Common myeloid progenitor, CD34-positive (primary cell): ENCODE measurements around the gene RDX.
"Not testable (repeated sequence)": the region's sequence is repeated elsewhere in the genome, so short reads cannot be mapped to it uniquely, and the experiment has no call there.

ENCODE experiments used
- CTCF ChIA-PET: fragments of 350-600 bp; sonication (Branson Sonifier 250); formaldehyde crosslinking; loops from one replicate; lab custom pipeline; 2021; ENCODE audit warnings: antibody characterized with exemption; lab: Charles Lee
- POLR2A ChIA-PET: fragments of 350-600 bp; sonication (Branson Sonifier 250); formaldehyde crosslinking; loops from one replicate; lab custom pipeline; 2021; ENCODE audit warnings: antibody characterized with exemption; lab: Charles Lee
- DNase-seq, 3 donors: peaks; one replicate each; pipeline versions ENCODE4 v3.0.0 to v3.0.0-alpha.2; 2013
- H3K27ac ChIP-seq, 2 experiments: 1 replicate in 1 of 2; 2 replicates in 1 of 2; pipeline ENCODE4 v1.7.0; 2013; ENCODE audit warnings: inconsistent platforms in 2 of 2, low read length in 2 of 2, mild to moderate bottlenecking in 2 of 2, low read depth in 1 of 2, moderate library complexity in 1 of 2; ENCODE audit not compliant: severe bottlenecking in 2 of 2, insufficient read depth in 1 of 2, poor library complexity in 1 of 2
- H3K27me3 ChIP-seq, 5 experiments: replicated peaks in 2 of 5; 1 replicate in 3 of 5; 2 replicates in 2 of 5; pipeline versions ENCODE4 v1.6.1 to v1.7.0; 2013; ENCODE audit warnings: low read length in 4 of 5, mild to moderate bottlenecking in 2 of 5, moderate library complexity in 2 of 5, inconsistent platforms in 1 of 5; ENCODE audit not compliant: insufficient read depth in 5 of 5, control insufficient read depth in 4 of 5
- H3K36me3 ChIP-seq, 4 experiments: 1 replicate in 2 of 4; 2 replicates in 2 of 4; pipeline versions ENCODE4 v1.6.1 to v1.7.0; 2013; ENCODE audit warnings: low read length in 3 of 4, control low read depth in 1 of 4, mild to moderate bottlenecking in 1 of 4; ENCODE audit not compliant: control insufficient read depth in 4 of 4, insufficient read depth in 4 of 4
- H3K4me1 ChIP-seq, 4 experiments: 1 replicate in 3 of 4; 2 replicates in 1 of 4; pipeline versions ENCODE4 v1.6.1 to v1.7.1; 2013; ENCODE audit warnings: low read length in 3 of 4, mild to moderate bottlenecking in 3 of 4, control low read depth in 1 of 4, inconsistent platforms in 1 of 4, moderate library complexity in 1 of 4; ENCODE audit not compliant: control insufficient read depth in 4 of 4, insufficient read depth in 4 of 4; ENCODE audit errors: control extremely low read depth in 1 of 4
- H3K4me3 ChIP-seq, 7 experiments: 1 replicate in 4 of 7; 2 replicates in 3 of 7; pipeline versions ENCODE4 v1.5.1 to v1.7.0; 2013; ENCODE audit warnings: mild to moderate bottlenecking in 7 of 7, low read length in 6 of 7, moderate library complexity in 6 of 7, inconsistent platforms in 2 of 7, low read depth in 2 of 7, control low read depth in 1 of 7; ENCODE audit not compliant: insufficient read depth in 4 of 7, control insufficient read depth in 1 of 7; ENCODE audit errors: extremely low read depth in 1 of 7
- H3K9me3 ChIP-seq, 5 experiments: 1 replicate in 4 of 5; 2 replicates in 1 of 5; pipeline versions ENCODE4 v1.6.1 to v1.7.1; 2013; ENCODE audit warnings: low read length in 4 of 5, mild to moderate bottlenecking in 2 of 5, inconsistent platforms in 1 of 5, low read depth in 1 of 5, moderate library complexity in 1 of 5; ENCODE audit not compliant: control insufficient read depth in 4 of 5, insufficient read depth in 2 of 5; ENCODE audit errors: control extremely low read depth in 1 of 5
- WGBS: methylation state at CpG from one replicate; pipeline ENCODE4 v1.1.5; 2013; ENCODE audit not compliant: insufficient coverage; 5-methylcytosine and 5-hydroxymethylcytosine counted together

The RDX gene

GRCh38 chr11:110217223-110217877, 79.1 kb downstream of the RDX start:
- ChIA-PET CTCF (interaction anchor here (1.0 to 1.6 kb wide), 2 partner anchors 11 to 13 kb away, joined by 3 to 4 read pairs; no protein-coding TSS in a partner anchor), POLR2A (no interaction called here)
- no peak for DNase-seq
- 97% methylated on average over 5 of the region's 12 CpGs for WGBS
- no peaks in the 10 kb centered on the region for H3K9me3 ChIP-seq
- H3K4me1 ChIP-seq, result no peaks in the 10 kb centered on the region
- H3K36me3 ChIP-seq, result peaks cover 0 to 2% (median 0%) of the 10 kb centered on the region in 4 experiments
- no peak overlapping the region for H3K4me3 ChIP-seq
- no peak overlapping the region for H3K27ac ChIP-seq
- no peaks in the 10 kb centered on the region for H3K27me3 ChIP-seq

- H3K4me3 ChIP-seq, result peak overlapping the region in 2 of 7 experiments; percentile 47 to 55
- H3K27ac ChIP-seq, H3K27me3 ChIP-seq, H3K9me3 ChIP-seq, CTCF ChIA-PET, H3K36me3 ChIP-seq, DNase-seq, H3K4me1 ChIP-seq, POLR2A ChIA-PET: not testable (repeated sequence)
- no CpG with 5 or more reads among the region's 14 CpGs for WGBS
Observed at GRCh38 chr11:110209313-110209694, 87.1 kb downstream of the RDX start.

GRCh38 chr11:110208678-110209312, 87.6 kb downstream of the RDX start:
- H3K4me3 ChIP-seq, result peak overlapping the region in 2 of 7 experiments; percentile 55 to 67
- H3K9me3 ChIP-seq, H3K36me3 ChIP-seq, POLR2A ChIA-PET, H3K27me3 ChIP-seq, H3K27ac ChIP-seq, H3K4me1 ChIP-seq, CTCF ChIA-PET: not testable (repeated sequence)
- DNase-seq, result peak in 2 of 3 donors; percentile 30 to 32
- WGBS, result 85% methylated on average over 5 of the region's 29 CpGs

- Histone ChIP-seq H3K4me3 (no peak overlapping the region), H3K27ac (no peak overlapping the region), H3K27me3 (no peaks in the 10 kb centered on the region), H3K36me3 (no peaks in the 10 kb centered on the region), H3K4me1 (no peaks in the 10 kb centered on the region), H3K9me3 (no peaks in the 10 kb centered on the region)
- ChIA-PET POLR2A (no interaction called here), CTCF (no interaction called here)
- 99% methylated on average over 6 of the region's 6 CpGs for WGBS
- no peak for DNase-seq
Observed at GRCh38 chr11:110207123-110207522, 89.3 kb downstream of the RDX start.

GRCh38 chr11:110200836-110201235, 95.6 kb downstream of the RDX start:
- no peak overlapping the region for H3K4me3 ChIP-seq
- H3K9me3 ChIP-seq, result no peaks in the 10 kb centered on the region
- no peak for DNase-seq
- no peak overlapping the region for H3K27ac ChIP-seq
- H3K4me1 ChIP-seq, result no peaks in the 10 kb centered on the region
- no peaks in the 10 kb centered on the region for H3K27me3 ChIP-seq
- WGBS, result 97% methylated on average over 7 of the region's 10 CpGs
- no peaks in the 10 kb centered on the region for H3K36me3 ChIP-seq
- CTCF ChIA-PET, result interaction anchor here (0.8 to 4.8 kb wide), 19 partner anchors 15 to 1246 kb away, joined by 3 to 46 read pairs (median 4); no protein-coding TSS in a partner anchor
- POLR2A ChIA-PET, result no interaction called here

- H3K4me3 ChIP-seq, result no peak overlapping the region
- POLR2A ChIA-PET, result no interaction called here
- H3K27me3 ChIP-seq, result no peaks in the 10 kb centered on the region
- no peak overlapping the region for H3K27ac ChIP-seq
- H3K36me3 ChIP-seq, result no peaks in the 10 kb centered on the region
- no peaks in the 10 kb centered on the region for H3K4me1 ChIP-seq
- 94% methylated on average over 5 of the region's 6 CpGs for WGBS
- CTCF ChIA-PET, result interaction anchor here (1.1 to 4.8 kb wide), 13 partner anchors 15 to 1246 kb away, joined by 3 to 46 read pairs (median 6); no protein-coding TSS in a partner anchor
- DNase-seq, result no peak
- no peaks in the 10 kb centered on the region for H3K9me3 ChIP-seq
Observed at GRCh38 chr11:110200241-110200640, 96.2 kb downstream of the RDX start.
